GM21825 (cell line): Measurements from ENCODE around the gene GATA3.

Experiments
- ATAC-seq: cut with Tn5 transposase; IDR thresholded peaks from one replicate; pipeline ENCODE4 v1.9.1; 2021; ENCODE audit warnings: mild to moderate bottlenecking, moderate library complexity; ENCODE audit not compliant: unreplicated experiment

GATA3 gene

GRCh38 chr10:8092428-8092827 is 37.9 kb downstream of the GATA3 start:
- ATAC-seq, result no peak

- ATAC-seq, result no peak
Observed at GRCh38 chr10:8095959-8096358, 41.5 kb downstream of the GATA3 start.

GRCh38 chr10:8096931-8097330 is 42.4 kb downstream of the GATA3 start:
- ATAC-seq, result no peak

- no peak for ATAC-seq
Observed at GRCh38 chr10:8100366-8100765, 45.9 kb downstream of the GATA3 start.

GRCh38 chr10:8102708-8103401 is 48.4 kb downstream of the GATA3 start:
- ATAC-seq, result peak; percentile 65

- ATAC-seq, result no peak
Observed at GRCh38 chr10:8103543-8103942, 49.1 kb downstream of the GATA3 start.

GRCh38 chr10:8104005-8104404 is 49.5 kb downstream of the GATA3 start:
- ATAC-seq, result no peak

- ATAC-seq, result no peak
Observed at GRCh38 chr10:8104721-8105120, 50.2 kb downstream of the GATA3 start.

GRCh38 chr10:8105932-8106331 is 51.4 kb downstream of the GATA3 start:
- ATAC-seq, result no peak

GRCh38 chr10:8112230-8112905 is 57.9 kb downstream of the GATA3 start:
- no peak for ATAC-seq

GRCh38 chr10:8112942-8113442 is 58.5 kb downstream of the GATA3 start:
- no peak for ATAC-seq

GRCh38 chr10:8113616-8114015 is 59.1 kb downstream of the GATA3 start:
- ATAC-seq, result no peak

GRCh38 chr10:8114741-8115617 is 60.5 kb downstream of the GATA3 start:
- ATAC-seq, result no peak

GRCh38 chr10:8115618-8115980 is 61.1 kb downstream of the GATA3 start:
- ATAC-seq, result no peak

GRCh38 chr10:8116474-8116873 is 62.0 kb downstream of the GATA3 start:
- no peak for ATAC-seq

- ATAC-seq, result no peak
Observed at GRCh38 chr10:8116926-8117493, 62.5 kb downstream of the GATA3 start.

- ATAC-seq, result no peak
Observed at GRCh38 chr10:8121201-8121890, 66.9 kb downstream of the GATA3 start.

GRCh38 chr10:8122611-8123369 is 68.3 kb downstream of the GATA3 start:
- ATAC-seq, result no peak

GRCh38 chr10:8124436-8124835 is 69.9 kb downstream of the GATA3 start:
- no peak for ATAC-seq
